HEK293T (cell line): ENCODE results near the gene ZGPAT.

Experiments
- ARNT ChIP-seq: fragments of 450-650 bp; IDR thresholded peaks from 2 replicates; pipeline ENCODE4 v1.6.1; 2017; ENCODE audit warnings: mild to moderate bottlenecking
- BHLHE40 ChIP-seq: fragments of 450-650 bp; IDR thresholded peaks from 2 replicates; pipeline ENCODE4 v1.6.1; 2016; ENCODE audit warnings: mild to moderate bottlenecking, moderate library complexity, borderline replicate concordance
- FOXA1 ChIP-seq: fragments of 450-650 bp; IDR thresholded peaks from 2 replicates; pipeline ENCODE4 v1.6.1; 2016; ENCODE audit warnings: mild to moderate bottlenecking
- FOXK2 ChIP-seq: fragments of 450-650 bp; IDR thresholded peaks from 2 replicates; pipeline ENCODE4 v1.6.1; 2016; ENCODE audit warnings: mild to moderate bottlenecking
- FOXM1 ChIP-seq: fragments of 450-650 bp; IDR thresholded peaks from 2 replicates; pipeline ENCODE4 v1.6.1; 2017; ENCODE audit warnings: mild to moderate bottlenecking, borderline replicate concordance
- HDGF ChIP-seq: fragments of 450-650 bp; IDR thresholded peaks from 2 replicates; pipeline ENCODE4 v1.6.1; 2017; ENCODE audit warnings: antibody characterized with exemption, borderline replicate concordance
- LEF1 ChIP-seq: fragments of 450-650 bp; IDR thresholded peaks from 2 replicates; pipeline ENCODE4 v1.6.1; 2017; ENCODE audit warnings: mild to moderate bottlenecking, borderline replicate concordance
- NFRKB ChIP-seq: fragments of 450-650 bp; IDR thresholded peaks from 2 replicates; pipeline ENCODE4 v1.6.1; 2016; ENCODE audit warnings: mild to moderate bottlenecking, moderate library complexity
- SP1 ChIP-seq: fragments of 450-650 bp; IDR thresholded peaks from 2 replicates; pipeline ENCODE4 v1.6.1; 2017
- TARDBP ChIP-seq: fragments of 450-650 bp; IDR thresholded peaks from 2 replicates; pipeline ENCODE4 v1.6.1; 2016
- ZNF384 ChIP-seq: fragments of 450-650 bp; IDR thresholded peaks from 2 replicates; pipeline ENCODE4 v1.6.1; 2016
- TF ChIP-seq, protein P1 (sequence below): fragments of 450-650 bp; IDR thresholded peaks from 2 replicates; pipeline ENCODE4 v1.6.1; 2016

DNA sequence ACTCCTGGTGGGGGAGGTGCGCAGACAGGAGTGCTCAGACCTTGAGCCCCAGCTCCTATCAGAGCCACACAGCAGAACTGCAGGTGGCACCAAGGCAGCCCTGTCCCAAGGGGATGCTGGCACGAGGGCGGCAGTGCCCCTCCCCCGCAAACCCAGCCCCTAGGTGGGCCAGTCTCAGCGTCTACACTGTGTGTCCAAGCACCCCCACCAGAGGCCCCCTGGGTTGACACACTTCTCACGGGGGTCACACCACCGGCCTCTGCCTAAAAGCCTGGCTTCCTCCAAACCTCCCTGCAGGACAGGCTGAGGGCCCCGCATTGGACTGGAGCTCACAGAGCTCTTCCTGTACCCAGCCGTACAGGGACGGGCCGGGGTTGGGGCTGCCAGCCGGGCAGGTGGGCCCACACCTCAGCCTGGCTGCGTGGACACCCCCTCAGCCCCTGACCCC is 39.8 kb downstream of the ZGPAT start:
- TF ChIP-seq, protein P1, sequence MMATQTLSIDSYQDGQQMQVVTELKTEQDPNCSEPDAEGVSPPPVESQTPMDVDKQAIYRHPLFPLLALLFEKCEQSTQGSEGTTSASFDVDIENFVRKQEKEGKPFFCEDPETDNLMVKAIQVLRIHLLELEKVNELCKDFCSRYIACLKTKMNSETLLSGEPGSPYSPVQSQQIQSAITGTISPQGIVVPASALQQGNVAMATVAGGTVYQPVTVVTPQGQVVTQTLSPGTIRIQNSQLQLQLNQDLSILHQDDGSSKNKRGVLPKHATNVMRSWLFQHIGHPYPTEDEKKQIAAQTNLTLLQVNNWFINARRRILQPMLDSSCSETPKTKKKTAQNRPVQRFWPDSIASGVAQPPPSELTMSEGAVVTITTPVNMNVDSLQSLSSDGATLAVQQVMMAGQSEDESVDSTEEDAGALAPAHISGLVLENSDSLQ: no peak
- TF ChIP-seq BHLHE40 (no peak), HDGF (no peak), NFRKB (no peak), SP1 (no peak), FOXK2 (no peak), FOXM1 (no peak), ZNF384 (no peak), FOXA1 (no peak), TARDBP (no peak), ARNT (no peak), LEF1 (no peak)
